Mucosa of descending colon (tissue), 3 donors: ENCODE results near the gene ELK4. TPM values are rescaled to one million over a fixed set of nuclear protein-coding genes. Genes with fewer than 3 reads are reported as not detected.

Experiments
- ATAC-seq: fragments of 200-7000 bp; cut with Tn5 transposase; one replicate; pipeline ENCODE4 v1.9.1; 2020; ENCODE audit warnings: mild to moderate bottlenecking, moderate library complexity
- DNase-seq, 3 donors: peaks; one replicate each; pipeline ENCODE4 v3.0.0-alpha.2; 2020
- H3K36me3 ChIP-seq: fragments of 200-600 bp; one replicate; pipeline ENCODE4 v1.8.0; 2021; ENCODE audit warnings: low read depth, mild to moderate bottlenecking
- H3K4me1 ChIP-seq: fragments of 200-600 bp; one replicate; pipeline ENCODE4 v1.8.0; 2021; ENCODE audit warnings: low read depth, mild to moderate bottlenecking
- H3K4me3 ChIP-seq: fragments of 200-600 bp; one replicate; pipeline ENCODE4 v1.8.0; 2021; ENCODE audit warnings: mild to moderate bottlenecking
- H3K9me3 ChIP-seq: fragments of 200-600 bp; one replicate; pipeline ENCODE4 v1.8.0; 2021; ENCODE audit warnings: mild to moderate bottlenecking
- CTCF ChIP-seq: fragments of 200-600 bp; IDR thresholded peaks from one replicate; pipeline ENCODE4 v1.8.0; 2022; ENCODE audit warnings: antibody characterized with exemption, mild to moderate bottlenecking
- intact Hi-C, 2 donors: fragments of 100-400 bp; cut with DNase I in 1 of 2; cut with micrococcal nuclease in 1 of 2; formaldehyde crosslinking; loops; one replicate each; pipeline versions ENCODE4 v1.11.0 to v1.11.1; 2022; cut with DNase I, micrococcal nuclease
- total RNA-seq, 3 donors: library from RNA; stranded (reverse); fragmentation: NEBNext Ultra II Directional in 2 of 3; extraction: Animal tissue kit (Norgen Biotek cat#: 25700) in 2 of 3; gene quantifications; one replicate each; pipeline versions ENCODE4 v1.2.1 to v1.2.4, GENCODE V29; 2021 to 2023
- donor health status: DM: no; HTN: no; CAD: no; lungs with moderate emphysema.
- donor health status: DM: no; HTN: no; CAD: no.
- donor health status: DM: no; HTN: yes; CAD: no.

Gene ELK4
- total RNA-seq, 3 donors from 2014 or later, result 43.1 to 60.6 (median 47.6) TPM

- H3K36me3 ChIP-seq, result no peaks in the 10 kb centered on the region
- TF ChIP-seq CTCF, result no peak
- H3K9me3 ChIP-seq, result no peaks in the 10 kb centered on the region
- intact Hi-C loops, result no loop called here
- DNase-seq (no peak), ATAC-seq (no peak)
- H3K4me3 ChIP-seq, result no peak overlapping the region
- H3K4me1 ChIP-seq, result peaks cover 26% of the 10 kb centered on the region
These were observed 30.4 kb upstream of the ELK4 start for GRCh38 chr1:205662135-205662738.

GRCh38 chr1:205661429-205662134 lies 29.8 kb upstream of the ELK4 start:
- no peak for TF ChIP-seq CTCF
- intact Hi-C loops, result no loop called here
- H3K9me3 ChIP-seq, result no peaks in the 10 kb centered on the region
- peaks cover 21% of the 10 kb centered on the region for H3K4me1 ChIP-seq
- no peak overlapping the region for H3K4me3 ChIP-seq
- no peak for DNase-seq
- no peaks in the 10 kb centered on the region for H3K36me3 ChIP-seq
- no peak for ATAC-seq

- Histone ChIP-seq H3K4me1 (peaks cover 9% of the 10 kb centered on the region), H3K36me3 (no peaks in the 10 kb centered on the region), H3K4me3 (no peak overlapping the region), H3K9me3 (no peaks in the 10 kb centered on the region)
- ATAC-seq, result no peak
- intact Hi-C loops, result no loop called here
- DNase-seq, result no peak
- no peak for TF ChIP-seq CTCF
These were observed 28.6 kb upstream of the ELK4 start for GRCh38 chr1:205660361-205660760.

GRCh38 chr1:205658943-205659581 lies 27.3 kb upstream of the ELK4 start:
- H3K4me1 ChIP-seq, result no peaks in the 10 kb centered on the region
- no peaks in the 10 kb centered on the region for H3K9me3 ChIP-seq
- DNase-seq (peak; percentile 81 to 89 (median 88)), ATAC-seq (peak; percentile 89)
- intact Hi-C loops, result loop anchor here (5.0 kb wide), 3 partner anchors 53 to 132 kb away; no protein-coding TSS in a partner anchor
- no peak overlapping the region for H3K4me3 ChIP-seq
- H3K36me3 ChIP-seq, result no peaks in the 10 kb centered on the region
- TF ChIP-seq CTCF, result peak; percentile 81

GRCh38 chr1:205656236-205656635 lies 24.4 kb upstream of the ELK4 start:
- Histone ChIP-seq H3K36me3 (no peaks in the 10 kb centered on the region), H3K4me3 (no peak overlapping the region), H3K9me3 (no peaks in the 10 kb centered on the region), H3K4me1 (no peaks in the 10 kb centered on the region)
- intact Hi-C loops, result loop anchor here (5.0 kb wide), 3 partner anchors 56 to 129 kb away; no protein-coding TSS in a partner anchor
- ATAC-seq, result no peak
- DNase-seq, result no peak
- TF ChIP-seq CTCF, result no peak
